Kidney glomerular epithelial cell (primary cell): ENCODE results near the gene ARFGAP1.
"Not testable (repeated sequence)": the region's sequence is repeated elsewhere in the genome, so short reads cannot be mapped to it uniquely, and the experiment has no call there.

Experiments
- DNase-seq: peaks from one replicate; lab custom pipeline; 2025; lab: John Stamatoyannopoulos, UW

ARFGAP1 gene

DNA sequence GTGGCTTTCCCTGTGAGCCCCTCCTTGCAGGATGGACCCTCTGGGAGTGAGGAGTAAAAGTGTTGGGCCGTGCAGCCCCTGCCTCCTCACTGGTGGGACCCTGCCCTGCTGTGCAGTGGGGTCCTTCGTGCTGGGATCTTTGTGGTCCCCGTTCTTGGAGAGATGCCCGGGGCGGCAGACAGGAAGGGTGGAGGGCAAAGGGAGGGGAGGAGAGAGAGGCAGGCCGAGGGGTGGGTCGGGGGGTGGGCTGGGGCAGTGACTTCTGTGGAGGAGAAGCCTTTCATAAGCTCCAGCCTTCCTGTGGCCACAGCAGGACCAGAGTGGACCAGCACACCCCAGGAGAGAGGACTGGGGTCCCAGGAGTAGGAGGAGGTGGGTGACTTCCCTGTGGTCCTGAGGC is 20.3 kb downstream of the ARFGAP1 start, which contains the start of gene COL20A1:
TSS of gene COL20A1 (plus strand) at position 283 of the 400 bp plus-strand sequence. CDS start 1,922 bp downstream, outside the sequence.
- DNase-seq, result no peak

DNA sequence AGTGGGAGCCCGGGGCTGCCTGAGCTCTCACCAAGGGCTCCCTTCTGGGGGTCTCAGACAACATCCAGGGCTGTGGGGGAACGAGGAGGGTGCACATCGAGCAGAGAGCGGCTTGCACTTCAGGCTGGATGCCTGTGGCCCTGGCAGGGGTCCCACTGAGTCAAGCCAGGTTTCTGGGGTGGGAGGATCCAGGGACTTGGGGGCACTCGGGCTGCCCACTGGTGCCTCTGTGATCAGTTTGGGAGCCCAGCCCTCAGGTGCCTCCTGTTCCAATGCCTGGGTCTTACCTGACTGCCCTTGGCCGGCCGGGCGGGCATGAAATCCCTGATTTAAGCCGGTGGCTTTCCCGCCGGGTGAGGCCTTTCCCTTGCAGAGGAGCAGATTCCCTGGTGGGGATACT is 20.8 kb downstream of the ARFGAP1 start:
- DNase-seq, result no peak

DNA sequence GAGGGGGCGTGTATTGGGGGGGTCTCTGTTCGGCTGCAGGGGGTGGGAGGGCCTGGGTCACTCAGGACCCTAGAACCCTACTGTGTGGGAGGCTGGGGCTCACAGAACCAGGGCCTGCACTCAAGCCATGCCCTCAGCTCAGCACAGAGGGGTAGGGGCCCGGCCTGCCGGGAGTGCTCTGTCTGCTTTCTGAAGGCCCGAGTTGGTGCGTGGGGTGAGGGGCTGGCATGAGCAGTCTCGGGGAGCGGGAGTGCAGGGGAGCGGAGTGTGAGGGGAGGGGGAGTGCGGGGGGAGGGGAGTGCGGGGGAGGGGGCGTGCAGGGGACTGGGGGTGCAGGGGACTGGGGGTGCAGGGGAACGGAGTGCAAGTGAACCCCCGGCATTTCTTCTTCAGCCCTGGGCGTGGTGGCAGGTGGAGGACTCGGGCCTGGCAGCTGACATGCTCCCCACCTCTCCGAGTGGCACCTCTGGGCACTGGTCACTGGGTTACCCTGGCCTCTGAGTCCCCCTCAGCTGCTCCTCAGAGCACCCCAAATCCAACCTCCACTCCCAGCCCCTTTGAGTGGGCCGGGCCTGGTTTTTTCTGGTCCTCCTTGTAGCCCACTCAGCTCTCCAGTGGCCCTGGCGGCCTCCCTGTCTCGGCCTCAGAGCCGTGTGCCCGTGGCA is 21.4 kb downstream of the ARFGAP1 start:
- DNase-seq, result no peak

DNA sequence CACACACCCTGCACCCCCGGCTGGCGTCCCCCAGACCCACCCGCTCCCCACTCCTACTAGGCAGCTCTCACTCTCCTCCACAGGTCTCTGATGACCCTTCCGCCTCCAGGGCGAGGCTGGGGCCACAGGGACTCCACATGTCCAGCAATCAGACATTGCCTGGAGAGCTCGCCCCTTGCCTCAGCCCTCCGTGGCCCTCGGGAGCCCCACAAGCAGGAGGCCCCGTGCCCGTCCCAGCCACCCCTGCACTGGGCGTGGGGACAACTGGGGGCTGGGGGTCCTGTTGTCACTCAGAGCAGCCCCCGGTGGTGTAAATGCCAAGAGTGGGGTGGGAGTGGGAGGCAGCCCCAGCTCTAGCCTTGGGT is 21.9 kb downstream of the ARFGAP1 start:
- DNase-seq, result no peak

DNA sequence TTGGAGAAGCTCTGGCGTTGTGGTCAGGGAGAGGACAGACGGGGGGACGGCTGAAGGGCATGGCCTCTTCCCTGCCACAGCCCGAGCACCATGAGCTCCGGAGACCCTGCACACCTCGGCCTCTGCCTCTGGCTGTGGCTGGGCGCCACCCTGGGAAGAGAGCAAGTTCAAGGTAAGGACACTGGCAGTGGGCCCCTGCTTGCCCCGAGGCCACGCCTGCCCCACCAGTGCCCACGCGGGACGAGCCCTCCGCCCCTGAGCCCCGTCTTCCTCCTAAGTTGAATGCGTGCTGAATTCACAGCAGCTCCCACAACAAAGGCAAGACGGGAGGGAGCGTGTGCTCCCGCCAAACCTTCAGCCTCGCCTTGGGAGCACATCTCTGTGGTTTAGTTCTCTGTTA is 22.4 kb downstream of the ARFGAP1 start:
- no peak for DNase-seq

DNA sequence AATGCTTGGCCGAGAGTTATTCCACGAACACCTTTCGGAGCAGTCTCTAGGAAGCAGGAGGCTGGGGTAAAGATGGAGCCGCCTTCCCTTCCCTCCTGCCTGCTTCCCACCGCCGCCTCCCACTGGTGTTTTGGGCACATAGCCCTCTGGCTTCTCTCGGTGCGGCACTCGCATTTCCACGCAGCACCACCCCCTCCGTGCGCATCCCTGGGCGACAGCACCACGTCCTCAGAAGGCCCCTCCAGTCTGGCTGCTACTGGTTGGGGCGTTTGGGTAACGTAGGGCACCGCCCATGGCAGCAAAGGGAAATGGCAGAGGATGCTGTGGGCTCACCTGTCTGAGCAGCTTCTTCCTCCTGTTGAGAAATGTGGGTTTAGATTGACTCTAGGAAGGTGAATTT is 22.8 kb downstream of the ARFGAP1 start:
- DNase-seq, result no peak

DNA sequence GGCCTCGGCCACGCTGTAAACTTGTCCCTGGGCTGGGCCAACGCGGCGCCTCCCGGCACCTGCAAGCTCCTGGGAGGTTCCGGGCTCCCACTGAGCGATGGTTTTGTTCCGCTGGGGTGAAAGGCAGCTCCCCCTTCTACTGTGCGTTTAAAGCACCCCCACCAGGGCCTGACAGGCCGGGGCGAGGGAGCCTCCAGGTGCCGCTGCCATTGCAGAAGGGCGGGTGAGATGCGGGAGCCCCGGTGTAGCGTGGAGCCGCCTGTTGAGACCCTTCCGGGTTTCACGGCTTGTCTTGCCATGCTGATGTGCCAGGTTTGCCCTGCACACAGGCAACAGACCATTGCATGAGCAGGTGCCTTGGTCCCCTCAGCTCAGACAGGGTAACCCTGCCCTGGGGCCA is 23.2 kb downstream of the ARFGAP1 start:
- no peak for DNase-seq

DNA sequence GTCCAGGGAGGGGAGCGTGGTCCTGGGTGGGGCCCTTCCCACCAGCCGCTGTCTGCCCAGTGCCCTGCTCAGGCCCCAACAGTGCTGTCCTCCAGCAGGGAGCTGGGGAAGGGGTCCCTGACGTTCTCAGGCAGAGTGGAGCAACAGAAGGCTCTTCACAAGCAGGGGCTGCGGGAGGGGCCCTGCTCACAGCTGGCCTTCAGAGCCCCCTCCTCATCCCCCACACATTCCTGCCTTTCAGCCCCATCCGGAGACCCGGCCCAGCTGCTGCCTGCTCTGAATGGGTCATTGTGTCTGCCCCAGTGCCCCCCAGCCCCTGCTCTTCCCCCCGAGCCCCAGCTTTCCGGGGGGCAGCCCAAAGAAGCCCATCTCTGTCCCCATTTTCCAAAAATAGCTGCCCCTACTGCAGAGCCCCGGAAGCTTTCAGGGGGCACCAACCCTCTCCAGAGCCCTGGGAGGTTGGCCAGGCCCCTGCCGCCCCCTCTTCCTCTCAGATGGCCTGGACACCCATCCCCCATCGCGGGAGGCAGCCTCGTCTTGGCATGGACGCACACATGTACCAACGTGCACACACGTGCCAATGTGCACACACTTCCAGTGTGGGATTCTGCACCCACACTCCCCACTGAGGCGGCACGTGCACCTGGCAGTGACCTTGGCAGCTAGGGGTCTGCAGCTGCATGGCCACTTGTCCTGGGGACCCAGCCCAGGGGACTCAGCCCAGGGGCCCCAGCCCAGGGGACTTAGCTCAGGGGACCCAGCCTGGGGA is 24.1 kb downstream of the ARFGAP1 start:
- DNase-seq, result no peak

DNA sequence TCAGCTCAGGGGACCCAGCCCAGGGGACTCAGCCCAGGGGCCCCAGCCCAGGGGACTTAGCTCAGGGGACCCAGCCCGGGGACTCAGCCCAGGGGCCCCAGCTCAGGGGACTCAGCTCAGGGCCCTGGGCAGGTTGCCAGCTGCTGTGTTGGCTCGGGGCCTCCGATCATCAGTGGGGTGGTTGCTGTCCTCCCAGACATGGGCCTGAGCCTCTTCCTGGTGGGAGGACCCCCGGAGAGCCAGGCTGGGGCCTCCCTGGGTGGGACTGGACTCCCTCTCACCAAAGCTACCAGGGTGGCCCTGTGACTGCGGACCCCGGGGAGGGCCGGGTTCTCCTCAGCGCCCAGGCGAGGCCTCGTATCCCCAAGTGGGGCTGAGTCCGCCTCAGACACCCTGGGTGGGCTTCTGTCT is 24.8 kb downstream of the ARFGAP1 start:
- DNase-seq, result no peak

DNA sequence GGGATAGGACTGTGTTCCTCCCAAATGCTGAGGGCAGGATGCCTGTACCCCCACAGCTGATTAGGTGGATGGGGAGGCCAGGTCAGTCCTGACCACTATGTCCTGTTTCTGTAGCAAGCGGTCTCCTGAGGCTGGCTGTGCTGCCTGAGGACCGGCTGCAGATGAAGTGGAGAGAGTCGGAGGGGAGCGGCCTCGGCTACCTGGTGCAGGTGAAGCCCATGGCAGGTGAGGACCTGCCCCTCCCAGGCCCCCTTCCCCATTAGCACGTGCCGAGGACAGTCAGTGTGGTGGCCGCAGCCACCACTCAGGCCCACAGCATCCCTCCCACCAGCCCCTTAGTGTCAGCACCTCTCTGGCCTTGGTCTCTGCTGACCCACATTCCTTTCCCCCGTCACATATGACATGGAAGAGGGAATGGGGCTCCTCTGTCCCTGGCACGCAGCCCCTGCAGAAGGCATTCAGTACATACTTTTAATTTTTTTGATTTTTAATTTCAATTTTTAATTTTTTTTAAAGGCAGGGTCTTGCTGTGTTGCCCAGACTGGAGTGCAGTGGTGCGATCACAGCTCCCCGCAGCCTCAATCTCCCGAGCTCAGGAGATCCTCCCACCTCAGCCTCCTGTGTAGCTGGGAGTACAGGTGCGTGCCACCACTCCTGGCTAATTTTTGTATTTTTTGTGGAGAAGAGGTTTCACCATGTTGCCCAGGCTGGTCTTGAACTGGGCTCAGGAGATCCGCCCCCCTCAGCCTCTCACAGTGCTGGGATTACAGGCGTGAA is 25.4 kb downstream of the ARFGAP1 start:
- no peak for DNase-seq

DNA sequence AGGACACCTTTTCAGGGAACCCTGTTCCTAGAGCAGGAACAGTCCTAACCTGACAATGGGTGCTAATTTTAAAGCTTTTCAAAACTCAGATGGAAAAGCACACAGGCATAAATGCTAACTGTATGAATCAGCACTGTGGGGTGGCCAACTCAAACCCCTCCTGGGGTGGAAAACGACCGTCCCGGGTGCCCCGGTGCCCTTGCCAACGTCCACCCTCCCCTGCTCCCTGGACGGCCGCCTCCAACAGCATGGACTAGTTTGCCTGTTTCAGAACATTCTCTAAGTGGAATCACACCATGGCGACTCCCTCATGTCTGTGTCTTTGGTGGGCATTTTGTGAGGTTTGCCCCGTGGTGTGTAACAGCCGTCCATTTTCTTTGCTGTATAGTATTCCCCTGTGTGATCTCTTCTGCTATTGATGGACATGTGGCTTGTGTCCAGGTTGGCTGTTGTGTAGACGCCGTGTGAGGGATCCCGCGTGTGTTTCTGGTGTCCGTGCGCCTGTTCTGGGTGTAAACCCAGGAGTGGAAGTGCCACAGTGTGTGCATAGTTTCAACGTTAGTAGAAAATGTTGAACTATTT is 26.2 kb downstream of the ARFGAP1 start:
- DNase-seq, result no peak

DNA sequence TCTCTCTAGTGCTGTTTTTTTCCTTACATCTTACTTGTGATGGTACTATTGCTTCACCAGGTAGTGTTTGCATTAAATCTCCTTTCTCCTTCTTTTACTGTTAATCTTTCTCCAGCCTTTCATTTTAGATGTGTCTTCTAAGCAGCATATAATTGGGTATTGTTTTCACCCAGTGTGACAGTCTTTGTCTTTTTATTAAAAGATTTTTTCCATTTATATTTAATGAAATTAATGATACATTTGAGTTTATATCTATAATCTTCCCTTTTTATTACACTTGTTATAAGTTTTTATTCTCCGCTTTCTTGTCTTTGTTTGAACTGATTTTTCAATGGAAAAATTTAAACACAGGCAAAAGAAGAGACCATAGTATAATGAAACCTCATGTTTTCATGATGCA is 29.1 kb downstream of the ARFGAP1 start:
- DNase-seq, result no peak

DNA sequence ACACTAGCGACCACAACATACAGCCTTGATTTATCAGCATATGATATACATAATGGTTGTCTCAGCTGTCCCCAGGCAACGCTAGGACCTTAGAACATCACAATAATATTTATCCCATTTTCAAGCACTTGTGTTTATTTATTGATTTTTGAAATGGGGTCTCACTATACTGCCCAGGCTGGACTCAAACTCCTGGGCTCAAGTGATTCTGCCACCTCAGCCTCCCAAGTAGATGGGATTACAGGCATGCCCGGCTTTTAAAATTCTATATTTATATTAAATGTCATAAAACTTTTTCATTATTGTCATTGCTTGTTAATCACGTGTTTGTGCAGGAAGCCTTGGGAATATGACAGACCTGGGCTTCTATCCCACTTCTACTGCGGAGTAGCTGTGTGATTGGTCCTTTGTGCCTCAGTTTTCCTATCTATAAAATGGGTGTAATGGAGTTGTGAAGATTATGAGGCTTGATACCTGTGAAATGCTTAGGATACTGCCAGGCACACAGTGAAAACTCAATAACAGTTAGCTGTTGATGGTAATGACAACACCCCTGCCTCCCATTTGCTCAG is 30.6 kb downstream of the ARFGAP1 start:
- no peak for DNase-seq

DNA sequence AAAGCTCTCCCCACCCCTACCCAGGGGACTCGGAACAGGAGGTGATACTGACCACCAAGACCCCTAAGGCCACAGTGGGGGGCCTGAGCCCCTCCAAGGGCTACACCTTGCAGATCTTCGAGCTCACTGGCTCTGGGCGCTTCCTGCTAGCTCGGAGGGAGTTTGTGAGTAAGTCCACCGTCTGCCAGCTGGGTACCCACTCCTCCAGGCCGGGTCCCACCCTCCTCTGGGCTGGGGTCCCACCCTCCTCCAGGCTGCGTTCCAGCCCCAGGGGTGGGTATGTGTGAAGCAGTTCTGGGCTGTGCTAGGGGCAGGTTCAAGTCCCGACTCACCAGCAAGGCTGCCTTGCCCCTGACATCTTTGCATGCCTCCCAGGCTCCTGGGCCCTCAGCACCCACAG is 32.8 kb downstream of the ARFGAP1 start:
- no peak for DNase-seq

DNA sequence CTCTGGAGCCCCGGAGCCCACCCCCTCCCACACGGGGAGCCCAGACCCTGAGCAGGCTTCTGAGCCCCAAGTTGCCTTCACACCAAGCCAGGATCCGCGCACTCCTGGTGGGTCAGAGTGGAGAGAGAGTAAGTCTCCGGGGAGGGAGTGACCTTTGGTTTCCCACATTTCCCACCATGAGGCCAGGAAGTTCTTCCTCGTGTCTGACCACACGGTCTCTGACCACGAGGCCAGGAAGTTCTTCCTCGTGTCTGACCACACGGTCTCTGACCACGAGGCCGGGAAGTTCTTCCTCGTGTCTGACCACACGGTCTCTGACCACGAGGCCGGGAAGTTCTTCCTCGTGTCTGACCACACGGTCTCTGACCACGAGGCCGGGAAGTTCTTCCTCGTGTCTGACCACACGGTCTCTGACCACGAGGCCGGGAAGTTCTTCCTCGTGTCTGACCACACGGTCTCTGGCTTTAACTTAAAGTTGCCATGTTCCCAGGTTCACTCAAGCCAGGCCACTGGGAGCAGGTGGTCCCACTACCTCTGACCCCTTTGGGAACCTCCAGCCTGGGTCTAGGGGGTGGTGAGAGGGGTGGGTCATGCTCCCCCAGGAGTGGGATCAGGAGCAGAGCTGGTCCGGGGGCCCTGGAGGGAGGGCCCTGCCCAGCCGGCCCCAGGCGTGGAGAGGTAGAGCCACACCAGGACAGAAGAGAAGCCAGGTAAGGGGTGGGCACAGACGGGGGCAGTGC is 33.5 kb downstream of the ARFGAP1 start:
- not testable (repeated sequence) for DNase-seq

DNA sequence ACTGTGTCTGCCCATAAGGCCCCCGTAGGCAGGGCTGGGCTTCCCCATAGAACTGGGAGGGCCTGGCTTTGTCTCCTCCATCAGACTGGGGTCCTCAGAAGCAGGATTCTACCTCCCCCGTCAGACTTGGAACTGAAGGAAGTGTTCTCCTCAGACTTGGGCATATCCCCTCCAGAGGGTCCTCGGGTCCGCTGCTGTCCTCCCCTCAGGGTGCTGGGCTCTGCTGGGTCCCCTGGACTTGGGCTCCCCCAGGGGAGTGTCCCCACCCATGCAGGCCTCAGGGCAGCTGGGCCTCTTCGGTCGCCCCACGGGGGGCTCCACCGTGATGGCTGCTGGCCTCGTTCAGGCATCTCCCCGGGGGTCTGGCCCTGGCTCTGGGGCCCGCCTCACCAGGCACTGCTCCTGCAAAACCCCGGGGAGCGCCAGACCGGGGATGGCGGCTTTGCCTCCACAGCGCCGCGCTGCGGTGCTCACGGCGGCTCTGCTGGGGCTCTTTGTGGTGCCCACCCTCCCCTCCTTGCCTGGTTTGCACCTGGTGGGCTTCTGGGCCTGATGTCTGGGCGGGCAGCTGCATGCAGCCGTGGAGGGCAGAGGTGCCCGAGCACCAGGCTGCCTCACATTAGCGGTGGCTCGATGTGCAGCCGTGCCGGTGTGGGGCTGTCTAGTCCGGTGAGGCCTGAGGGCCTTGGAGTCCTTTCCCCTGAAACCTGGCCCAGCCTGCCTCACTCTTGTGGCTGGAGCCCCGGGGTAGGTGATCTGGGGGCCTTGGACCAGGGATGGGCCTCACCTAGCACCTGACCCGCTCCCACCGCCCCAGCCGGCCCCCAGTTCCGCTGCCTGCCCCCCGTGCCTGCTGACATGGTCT is 34.3 kb downstream of the ARFGAP1 start:
- no peak for DNase-seq

DNA sequence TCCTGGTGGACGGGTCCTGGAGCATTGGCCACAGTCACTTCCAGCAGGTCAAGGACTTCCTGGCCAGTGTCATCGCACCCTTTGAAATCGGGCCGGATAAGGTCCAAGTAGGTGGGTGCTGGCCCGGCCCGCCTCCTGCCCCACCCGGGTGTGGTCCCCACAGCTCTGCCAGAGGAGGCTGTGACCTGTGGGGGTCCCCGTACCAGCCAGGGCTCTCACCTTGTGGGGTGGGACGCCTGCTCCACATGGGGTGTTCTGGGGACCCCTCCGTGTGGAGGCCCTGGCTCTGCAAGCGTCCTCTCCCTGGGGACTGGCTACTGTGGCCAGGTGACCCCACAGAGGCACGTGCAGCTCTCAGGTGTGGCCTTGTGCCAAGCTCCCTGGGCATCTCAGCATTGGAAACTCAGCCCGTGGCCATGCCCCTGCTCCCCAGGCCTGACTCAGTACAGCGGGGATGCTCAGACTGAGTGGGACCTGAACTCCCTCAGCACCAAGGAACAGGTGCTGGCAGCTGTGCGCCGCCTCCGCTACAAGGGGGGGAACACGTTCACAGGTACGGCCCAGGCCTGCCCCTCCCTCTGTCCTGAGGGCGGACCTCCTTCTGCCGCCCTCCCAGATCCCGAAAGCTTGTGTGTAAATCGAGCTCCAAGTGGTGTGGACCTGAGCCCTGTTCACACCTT is 35.1 kb downstream of the ARFGAP1 start:
- no peak for DNase-seq

DNA sequence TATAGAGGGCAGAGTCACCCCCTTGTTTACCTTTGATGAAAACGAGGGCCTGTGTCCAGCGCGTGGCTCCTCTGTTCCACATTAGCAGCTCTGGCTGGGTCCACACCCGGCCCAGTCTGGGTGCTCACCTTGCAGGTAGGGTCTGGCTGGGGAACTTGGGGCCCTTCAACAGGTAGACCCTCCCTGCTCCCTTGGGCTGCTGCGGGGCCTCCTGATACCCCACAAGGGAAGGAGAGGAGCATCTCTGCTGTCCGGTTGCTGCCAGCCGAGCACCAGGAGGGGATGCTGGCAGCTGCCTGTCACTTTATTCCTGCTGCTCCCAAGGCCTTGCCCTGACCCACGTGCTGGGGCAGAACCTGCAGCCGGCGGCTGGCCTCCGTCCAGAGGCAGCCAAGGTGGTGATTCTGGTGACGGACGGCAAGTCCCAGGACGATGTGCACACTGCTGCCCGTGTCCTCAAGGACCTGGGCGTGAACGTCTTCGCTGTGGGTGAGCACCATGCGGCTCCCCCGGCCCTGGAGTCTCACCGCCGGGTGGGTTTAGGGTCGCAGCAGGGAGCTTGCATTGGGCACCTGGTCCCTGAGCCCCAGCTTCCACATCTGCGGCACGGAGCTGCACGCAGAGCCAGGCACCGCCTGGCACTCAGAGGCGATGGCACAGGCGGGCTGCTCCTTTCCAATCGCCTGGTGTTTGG is 35.8 kb downstream of the ARFGAP1 start:
- no peak for DNase-seq
